ENCODE data around the gene SERF2.
"Not testable (repeated sequence)": the region's sequence is repeated elsewhere in the genome, so short reads cannot be mapped to it uniquely, and the experiment has no call there.

Gene SERF2

GRCh38 chr15:43791993-43792760, at the start of gene SERF2:
SERF2 (plus strand) TSS chr15:43792320; CDS start chr15:43792377, 57 bp downstream.
- DNase-seq = peak; percentile 100

- peak; percentile 95 for DNase-seq
Measured at GRCh38 chr15:43746245-43746902, 45.7 kb upstream of the SERF2 start, which contains the start of gene PDIA3. PDIA3 (plus strand) TSS chr15:43746438; CDS start chr15:43746540, 102 bp downstream.

GRCh38 chr15:43746903-43747309, 45.2 kb upstream of the SERF2 start:
- not testable (repeated sequence) for DNase-seq

GRCh38 chr15:43748376-43748775, 43.7 kb upstream of the SERF2 start:
- no peak for DNase-seq

- peak; percentile 62 for DNase-seq
Measured at GRCh38 chr15:43749690-43750345, 42.3 kb upstream of the SERF2 start.

GRCh38 chr15:43751885-43752284, 40.2 kb upstream of the SERF2 start:
- no peak for DNase-seq

- no peak for DNase-seq
Measured at GRCh38 chr15:43762824-43763223, 29.3 kb upstream of the SERF2 start.

- DNase-seq = no peak
Measured at GRCh38 chr15:43763819-43764446, 28.2 kb upstream of the SERF2 start.

- peak; percentile 73 for DNase-seq
Measured at GRCh38 chr15:43769584-43770228, 22.4 kb upstream of the SERF2 start.

- DNase-seq = peak; percentile 47
Measured at GRCh38 chr15:43771816-43772215, 20.3 kb upstream of the SERF2 start.

GRCh38 chr15:43772624-43773023, 19.5 kb upstream of the SERF2 start:
- no peak for DNase-seq

- DNase-seq = peak; percentile 56
Measured at GRCh38 chr15:43774062-43774461, 18.1 kb upstream of the SERF2 start.

- peak; percentile 59 for DNase-seq
Measured at GRCh38 chr15:43775411-43775965, 16.6 kb upstream of the SERF2 start.

- DNase-seq = peak; percentile 69
Measured at GRCh38 chr15:43776101-43776717, 15.9 kb upstream of the SERF2 start.

GRCh38 chr15:43776718-43777266, 15.3 kb upstream of the SERF2 start, which contains the start of gene ELL3:
ELL3 (minus strand) TSS chr15:43776966; CDS start chr15:43776901, 65 bp downstream.
- DNase-seq = no peak

GRCh38 chr15:43777267-43777914, 14.7 kb upstream of the SERF2 start:
- peak; percentile 93 for DNase-seq

GRCh38 chr15:43779016-43779415, 13.1 kb upstream of the SERF2 start:
- no peak for DNase-seq

GRCh38 chr15:43789409-43789808, 2.7 kb upstream of the SERF2 start:
- no peak for DNase-seq

- peak; percentile 70 for DNase-seq
Measured at GRCh38 chr15:43792761-43793476, 799 bp downstream of the SERF2 start.

- DNase-seq = no peak
Measured at GRCh38 chr15:43793647-43794046, 1.5 kb downstream of the SERF2 start.

All from activated CD8-positive, alpha-beta memory T cell treated with anti-CD3 and anti-CD28 coated beads for 24 hours (primary cell).